OCI-LY3 (cell line): ENCODE data around the gene ARRDC4.

Source experiments
- H2AFZ ChIP-seq: fragments of 200-600, 300-600 bp; shearing (Covaris generic); 2 replicates; pipeline ENCODE4 v1.6.0; 2014; ENCODE audit warnings: antibody characterized with exemption, low read depth, low read length
- H3K27ac ChIP-seq: fragments of 200-600, 300-600 bp; sonication (generic); 2 replicates; pipeline ENCODE4 v1.5.1; 2014; ENCODE audit warnings: mild to moderate bottlenecking, low read length, moderate library complexity, mixed read lengths
- H3K27me3 ChIP-seq: fragments of 200-600, 300-600 bp; sonication (generic); 2 replicates; pipeline ENCODE4 v1.6.1; 2014; ENCODE audit warnings: low read depth, low read length, mixed read lengths
- H3K36me3 ChIP-seq: fragments of 200-600, 300-600 bp; sonication (generic); replicated peaks from 2 replicates; pipeline ENCODE3; 2014; ENCODE audit warnings: low read depth, low read length, mixed read lengths
- H3K4me1 ChIP-seq: fragments of 300-600, 200-600 bp; sonication (generic); 2 replicates; pipeline ENCODE4 v1.6.1; 2014; ENCODE audit warnings: low read length, mixed read lengths
- H3K4me2 ChIP-seq: fragments of 200-600, 300-600 bp; sonication (generic); 2 replicates; pipeline ENCODE4 v1.6.1; 2014; ENCODE audit warnings: low read length, mixed read lengths
- H3K4me3 ChIP-seq: fragments of 300-600, 200-600 bp; sonication (generic); 2 replicates; pipeline ENCODE4 v1.5.1; 2014; ENCODE audit warnings: antibody characterized with exemption, mild to moderate bottlenecking, low read length, moderate library complexity
- H3K79me2 ChIP-seq: fragments of 300-600, 200-600 bp; shearing (Covaris generic); 2 replicates; pipeline ENCODE4 v1.6.1; 2014; ENCODE audit warnings: mild to moderate bottlenecking, low read length, mixed read lengths
- H3K9ac ChIP-seq: fragments of 300-600, 200-600 bp; shearing (Covaris generic); 2 replicates; pipeline ENCODE4 v1.6.0; 2014; ENCODE audit warnings: mild to moderate bottlenecking, low read length, moderate library complexity
- H3K9me3 ChIP-seq: fragments of 200-600, 300-600 bp; shearing (Covaris generic); 2 replicates; pipeline ENCODE4 v1.6.1; 2014; ENCODE audit warnings: low read length, mixed read lengths; ENCODE audit not compliant: insufficient read depth
- H4K20me1 ChIP-seq: fragments of 200-600, 300-600 bp; sonication (generic); 2 replicates; pipeline ENCODE4 v1.6.1; 2016; ENCODE audit warnings: low read length, mixed read lengths; ENCODE audit not compliant: insufficient read depth
- CTCF ChIP-seq: fragments of 200-600, 300-600 bp; sonication (generic); IDR thresholded peaks from 2 replicates; pipeline ENCODE4 v1.5.1; 2014; ENCODE audit warnings: antibody characterized with exemption, low read length, low read depth
- EZH2phosphoT487 ChIP-seq: fragments of 200-600 bp; shearing (Covaris generic); IDR thresholded peaks from 2 replicates; pipeline ENCODE4 v1.6.1; 2018; ENCODE audit warnings: antibody characterized with exemption, mixed run types, low read depth

ARRDC4 gene

GRCh38 chr15:97972366-97972765, 11.9 kb downstream of the ARRDC4 start:
- no peak overlapping the region for H3K9ac ChIP-seq
- no peak overlapping the region for H3K27ac ChIP-seq
- H3K4me2 ChIP-seq: no peak overlapping the region
- H2AFZ ChIP-seq: no peak overlapping the region
- no peaks in the 10 kb centered on the region for H3K27me3 ChIP-seq
- H4K20me1 ChIP-seq: no peaks in the 10 kb centered on the region; the same call in 1 of the 2 replicates
- no peaks in the 10 kb centered on the region for H3K4me1 ChIP-seq
- no peaks in the 10 kb centered on the region for H3K79me2 ChIP-seq
- no peaks in the 10 kb centered on the region for H3K9me3 ChIP-seq
- no peak for TF ChIP-seq EZH2phosphoT487
- no peak for TF ChIP-seq CTCF
- H3K4me3 ChIP-seq: no peak overlapping the region
- H3K36me3 ChIP-seq: no peaks in the 10 kb centered on the region

GRCh38 chr15:97976129-97976528, 15.6 kb downstream of the ARRDC4 start:
- H3K4me3 ChIP-seq: no peak overlapping the region
- H3K4me1 ChIP-seq: no peaks in the 10 kb centered on the region
- H3K9me3 ChIP-seq: no peaks in the 10 kb centered on the region
- H3K4me2 ChIP-seq: no peak overlapping the region
- no peaks in the 10 kb centered on the region for H3K36me3 ChIP-seq
- no peaks in the 10 kb centered on the region for H3K27me3 ChIP-seq
- H3K79me2 ChIP-seq: no peaks in the 10 kb centered on the region
- no peak overlapping the region for H3K9ac ChIP-seq
- H3K27ac ChIP-seq: no peak overlapping the region
- TF ChIP-seq EZH2phosphoT487 (no peak), CTCF (no peak)
- H2AFZ ChIP-seq: no peak overlapping the region
- no peaks in the 10 kb centered on the region; the same call in 1 of the 2 replicates for H4K20me1 ChIP-seq

- TF ChIP-seq EZH2phosphoT487: no peak
- no peak for TF ChIP-seq CTCF
- H3K4me3 ChIP-seq: no peak overlapping the region
- no peak overlapping the region for H2AFZ ChIP-seq
- H4K20me1 ChIP-seq: no peaks in the 10 kb centered on the region; the same call in 1 of the 2 replicates
- no peaks in the 10 kb centered on the region for H3K79me2 ChIP-seq
- no peak overlapping the region for H3K4me2 ChIP-seq
- no peaks in the 10 kb centered on the region for H3K4me1 ChIP-seq
- H3K27ac ChIP-seq: no peak overlapping the region
- no peaks in the 10 kb centered on the region for H3K9me3 ChIP-seq
- H3K9ac ChIP-seq: no peak overlapping the region
- no peaks in the 10 kb centered on the region for H3K36me3 ChIP-seq
- H3K27me3 ChIP-seq: no peaks in the 10 kb centered on the region
Observed at GRCh38 chr15:97976766-97977503, 16.4 kb downstream of the ARRDC4 start.

- Histone ChIP-seq H3K27ac (no peak overlapping the region), H3K36me3 (no peaks in the 10 kb centered on the region), H3K4me1 (no peaks in the 10 kb centered on the region), H3K9ac (no peak overlapping the region), H3K27me3 (no peaks in the 10 kb centered on the region), H3K9me3 (no peaks in the 10 kb centered on the region), H3K4me3 (no peak overlapping the region), H3K79me2 (no peaks in the 10 kb centered on the region), H3K4me2 (no peak overlapping the region), H2AFZ (no peak overlapping the region), H4K20me1 (no peaks in the 10 kb centered on the region; the same call in 1 of the 2 replicates)
- TF ChIP-seq EZH2phosphoT487: no peak
Observed at GRCh38 chr15:97977734-97978133, 17.2 kb downstream of the ARRDC4 start.
